IPS-11a (cell line): Measurements from ENCODE around the gene ERC1.
"Not testable (repeated sequence)": the region's sequence is repeated elsewhere in the genome, so short reads cannot be mapped to it uniquely, and the experiment has no call there.

Experiments used
- H3K4me3 ChIP-seq: one replicate; pipeline ENCODE4 v1.5.1; 2013; ENCODE audit warnings: low read depth, low read length, control low read depth

Gene ERC1

GRCh38 chr12:981176-981828 is 9.7 kb upstream of the ERC1 start:
- H3K4me3 ChIP-seq: no peak overlapping the region

DNA sequence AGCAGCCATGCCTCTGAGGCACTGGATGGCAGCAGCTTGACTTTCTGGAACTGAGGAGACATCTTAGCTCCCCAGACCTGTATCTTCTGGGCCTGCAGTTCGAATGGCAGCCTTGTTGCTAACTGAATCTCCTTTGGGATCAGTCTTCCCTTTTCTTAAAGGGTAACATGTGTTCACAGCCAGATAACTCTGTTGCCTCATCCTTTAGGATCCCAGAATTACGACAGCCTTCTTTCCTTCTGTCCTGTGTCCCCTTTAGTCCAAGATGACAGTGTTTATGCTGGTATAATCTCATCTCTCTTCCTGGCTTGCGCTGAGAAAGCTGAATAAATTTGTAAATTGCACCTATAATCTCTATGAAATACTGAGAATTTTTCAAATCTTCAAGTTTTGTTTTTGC is 9.1 kb upstream of the ERC1 start:
- no peak overlapping the region for H3K4me3 ChIP-seq

DNA sequence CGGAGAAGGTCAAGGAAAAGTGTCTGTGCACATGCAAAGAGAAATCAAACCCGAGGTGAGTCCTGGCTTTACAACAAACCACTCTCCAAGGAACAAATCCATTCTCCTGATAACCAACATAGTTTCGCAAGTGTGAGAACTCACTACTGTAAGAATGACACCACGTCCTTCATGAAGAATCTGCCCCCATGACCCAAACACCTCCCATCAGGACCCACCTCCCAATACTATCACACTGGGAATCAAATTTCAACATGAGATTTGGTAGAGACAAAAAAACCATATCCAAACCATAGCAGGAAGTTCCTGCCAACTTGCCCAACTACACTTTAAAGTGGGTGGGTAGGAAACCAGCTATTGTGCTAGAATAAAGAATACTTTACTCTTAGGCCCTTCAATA is 2.4 kb upstream of the ERC1 start:
- no peak overlapping the region for H3K4me3 ChIP-seq

GRCh38 chr12:989051-989450 is 2.0 kb upstream of the ERC1 start:
- no peak overlapping the region for H3K4me3 ChIP-seq

DNA sequence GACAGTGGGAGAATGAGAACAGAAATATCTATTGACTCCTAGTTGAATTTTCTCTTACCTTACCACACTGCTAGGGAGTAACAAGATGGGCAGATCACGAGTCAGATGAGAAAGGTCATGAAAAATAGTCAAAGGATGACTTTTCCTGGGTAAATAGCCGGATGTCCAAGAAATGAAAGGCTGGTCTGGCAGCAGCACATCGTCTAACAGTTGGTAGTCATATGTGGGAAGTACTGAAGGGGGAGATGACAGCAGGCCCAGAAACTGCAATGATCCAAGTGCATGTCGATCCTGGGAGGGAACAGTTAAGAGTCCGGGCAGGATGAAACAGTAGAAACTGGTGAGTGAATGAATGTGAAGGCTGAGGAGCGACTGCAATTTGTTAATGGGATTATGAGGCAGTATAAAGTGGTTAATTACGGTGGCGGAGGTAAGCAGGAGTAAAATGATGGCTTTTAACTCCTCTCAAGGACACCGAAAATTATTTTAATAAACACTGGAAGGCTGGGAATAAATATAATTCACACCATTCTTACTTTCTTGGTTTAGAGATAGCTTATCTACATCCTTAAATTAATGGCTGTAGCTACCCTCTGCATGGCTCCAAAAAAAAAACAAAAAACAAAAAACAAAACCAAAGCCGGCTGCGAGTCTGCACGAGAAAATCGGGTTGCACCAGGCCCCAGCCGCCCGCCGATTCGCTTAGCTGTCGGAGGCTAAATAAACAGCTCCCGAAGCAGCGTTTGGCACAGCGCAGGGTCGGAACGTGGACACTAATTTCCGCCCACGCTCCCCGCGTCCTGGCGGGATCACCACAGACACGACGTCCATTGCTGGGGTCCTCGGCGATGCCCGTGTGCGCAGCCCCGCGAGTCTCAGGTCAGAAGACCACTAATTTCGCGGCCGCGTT is 1.0 kb upstream of the ERC1 start:
- H3K4me3 ChIP-seq: peak overlapping the region; percentile 73

GRCh38 chr12:991350-992333 is 619 bp downstream of the ERC1 start:
- peak overlapping the region; percentile 98 for H3K4me3 ChIP-seq

- H3K4me3 ChIP-seq: peak overlapping the region; percentile 6
Measured at GRCh38 chr12:992647-993046, 1.6 kb downstream of the ERC1 start.

GRCh38 chr12:996881-997280 is 5.9 kb downstream of the ERC1 start:
- H3K4me3 ChIP-seq: no peak overlapping the region

DNA sequence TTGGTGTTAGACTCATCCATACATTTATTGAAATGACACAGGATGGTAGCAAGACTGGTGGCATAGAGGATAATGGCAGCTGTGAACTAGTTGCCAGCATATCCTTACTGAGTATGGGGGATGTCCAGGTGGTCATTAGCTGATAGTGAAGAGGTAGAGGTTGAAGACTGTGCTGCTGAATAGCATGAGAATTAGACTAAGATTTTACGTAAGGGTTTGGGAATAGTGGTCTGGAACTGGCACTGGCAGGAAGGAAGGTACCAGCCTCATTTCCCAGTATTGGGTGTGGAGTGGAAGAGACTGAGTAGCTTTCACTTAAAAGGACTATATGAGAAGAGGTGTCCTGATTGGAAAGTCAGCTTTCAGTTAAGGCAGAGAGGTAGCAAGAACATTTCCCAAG is 6.5 kb downstream of the ERC1 start:
- no peak overlapping the region for H3K4me3 ChIP-seq

DNA sequence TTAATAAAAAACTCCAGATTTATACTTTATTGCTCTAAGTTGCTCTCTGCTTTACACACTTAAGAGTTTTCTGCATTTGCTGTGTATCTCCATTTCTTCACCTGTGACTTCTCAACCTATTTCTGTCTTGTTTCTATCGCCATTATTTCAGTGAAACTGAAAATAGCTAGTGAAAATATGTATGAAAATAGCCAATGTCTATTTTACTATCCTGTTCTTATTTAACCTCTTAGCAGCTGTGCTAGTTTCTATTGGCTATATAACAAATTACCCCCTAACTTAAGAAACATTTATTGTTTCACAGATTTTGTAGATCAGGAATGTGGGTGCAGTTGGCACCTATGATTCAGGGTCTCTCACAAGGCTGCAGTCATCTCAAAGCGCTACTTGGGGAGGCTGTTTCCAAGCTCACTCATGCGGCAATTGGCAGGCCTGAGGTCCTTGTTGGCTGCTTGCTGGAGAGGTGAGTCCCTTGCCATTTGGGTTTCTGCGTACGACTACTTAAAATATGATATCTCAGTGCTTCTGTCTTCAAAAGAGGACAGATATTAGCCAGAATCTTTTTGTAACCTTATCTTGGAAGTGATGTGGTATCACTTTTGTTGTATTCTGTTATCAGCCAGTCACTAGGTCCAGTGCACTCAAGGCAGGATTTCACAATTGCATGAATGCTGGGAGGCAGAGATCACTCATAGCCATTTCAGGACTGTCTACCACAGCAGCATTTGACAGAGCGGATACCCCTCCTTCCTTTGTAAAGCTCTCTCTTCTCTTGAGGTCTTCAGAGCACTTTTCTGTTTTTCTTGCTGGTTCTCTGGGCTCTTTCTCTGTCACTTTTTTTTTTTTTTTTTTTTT is 7.2 kb downstream of the ERC1 start:
- no peak overlapping the region for H3K4me3 ChIP-seq

DNA sequence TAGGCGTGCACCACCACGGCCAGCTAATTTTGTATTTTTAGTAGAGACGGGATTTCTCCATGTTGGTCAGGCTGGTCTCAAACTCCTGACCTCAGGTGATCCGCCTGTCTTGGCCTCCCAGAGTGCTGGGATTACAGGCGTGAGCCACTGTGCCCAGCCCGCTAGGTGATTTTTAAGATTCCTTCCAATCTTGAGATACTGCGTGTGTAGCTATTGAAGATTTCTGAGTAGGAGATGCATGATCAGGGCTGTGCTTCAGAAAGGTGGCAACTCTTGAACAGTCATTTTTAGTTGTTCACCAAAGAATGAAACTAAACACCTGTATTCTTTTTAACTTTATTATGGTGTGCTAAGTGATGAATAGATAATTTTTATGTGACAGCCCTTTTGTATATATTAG is 8.7 kb downstream of the ERC1 start:
- H3K4me3 ChIP-seq: not testable (repeated sequence)

DNA sequence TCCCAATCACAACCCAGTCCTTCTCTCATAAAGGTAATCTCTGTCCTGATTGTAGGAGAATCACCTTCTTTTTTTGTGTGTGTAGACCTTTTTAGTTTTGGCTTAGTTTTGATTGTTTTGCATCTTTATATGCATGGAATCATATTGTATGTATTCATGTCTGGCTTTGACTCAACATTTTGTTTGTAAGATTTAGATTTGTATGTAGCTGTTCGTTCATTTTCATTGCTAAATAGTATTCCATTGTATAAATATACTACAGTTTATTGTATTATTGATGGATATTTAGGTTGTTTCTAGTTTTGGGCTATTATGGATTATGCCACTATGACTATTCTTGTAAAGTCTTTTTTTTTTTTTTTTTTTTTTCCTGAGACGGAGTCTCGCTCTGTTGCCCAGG is 10.5 kb downstream of the ERC1 start:
- no peak overlapping the region for H3K4me3 ChIP-seq

GRCh38 chr12:1003600-1004271 is 12.7 kb downstream of the ERC1 start:
- H3K4me3 ChIP-seq: no peak overlapping the region

GRCh38 chr12:1006255-1006654 is 15.2 kb downstream of the ERC1 start:
- no peak overlapping the region for H3K4me3 ChIP-seq

GRCh38 chr12:1007276-1007675 is 16.3 kb downstream of the ERC1 start:
- H3K4me3 ChIP-seq: no peak overlapping the region

- no peak overlapping the region for H3K4me3 ChIP-seq
Measured at GRCh38 chr12:1007994-1008393, 17.0 kb downstream of the ERC1 start.

- H3K4me3 ChIP-seq: no peak overlapping the region
Measured at GRCh38 chr12:1011091-1011490, 20.1 kb downstream of the ERC1 start.

GRCh38 chr12:1013618-1014489 is 22.8 kb downstream of the ERC1 start:
- no peak overlapping the region for H3K4me3 ChIP-seq

DNA sequence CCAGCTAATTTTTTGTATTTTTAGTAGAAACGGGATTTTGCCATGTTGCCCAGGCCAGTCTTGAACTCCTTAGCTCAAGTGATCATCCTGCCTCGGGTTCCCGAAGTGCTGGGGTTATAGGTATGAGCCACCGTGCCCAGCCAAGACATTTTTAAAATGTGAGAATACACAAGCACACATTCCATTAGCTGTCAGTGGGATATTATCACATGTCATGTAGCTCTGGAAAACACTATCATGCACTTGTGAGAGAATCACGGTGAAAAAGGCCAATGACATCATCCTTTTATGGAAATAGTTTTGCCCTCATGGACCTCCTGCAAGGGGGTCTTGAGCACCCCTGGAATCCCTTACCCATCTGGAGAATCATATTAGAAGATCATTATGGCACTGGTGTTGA is 28.3 kb downstream of the ERC1 start:
- no peak overlapping the region for H3K4me3 ChIP-seq
